Measurements from ENCODE around the gene CACNA2D3.

DNA sequence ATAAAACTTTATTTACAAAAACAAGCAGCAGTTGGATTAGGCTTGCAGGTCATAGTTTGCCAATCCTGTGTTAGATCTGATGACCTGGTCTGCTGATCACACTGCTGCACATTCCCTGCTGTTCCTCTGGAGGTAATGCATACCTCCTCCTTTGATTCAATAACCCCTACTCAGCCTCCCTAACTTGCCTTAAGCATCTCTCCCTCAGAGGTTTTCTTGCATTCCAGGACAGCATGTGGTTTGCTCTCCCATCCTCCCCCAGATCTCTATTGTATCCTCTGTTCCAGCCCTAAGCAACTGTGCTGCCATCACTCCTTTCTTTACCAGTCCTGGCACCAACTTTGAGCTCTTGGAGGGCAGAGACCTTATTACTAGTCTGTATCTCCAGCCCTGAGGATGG is 63.4 kb downstream of the CACNA2D3 start:
- no peak for TF ChIP-seq EZH2 (IDR thresholded peaks at IDR 0.05; ENCODE audit: borderline replicate concordance, low read length)
- TF ChIP-seq, protein P1, sequence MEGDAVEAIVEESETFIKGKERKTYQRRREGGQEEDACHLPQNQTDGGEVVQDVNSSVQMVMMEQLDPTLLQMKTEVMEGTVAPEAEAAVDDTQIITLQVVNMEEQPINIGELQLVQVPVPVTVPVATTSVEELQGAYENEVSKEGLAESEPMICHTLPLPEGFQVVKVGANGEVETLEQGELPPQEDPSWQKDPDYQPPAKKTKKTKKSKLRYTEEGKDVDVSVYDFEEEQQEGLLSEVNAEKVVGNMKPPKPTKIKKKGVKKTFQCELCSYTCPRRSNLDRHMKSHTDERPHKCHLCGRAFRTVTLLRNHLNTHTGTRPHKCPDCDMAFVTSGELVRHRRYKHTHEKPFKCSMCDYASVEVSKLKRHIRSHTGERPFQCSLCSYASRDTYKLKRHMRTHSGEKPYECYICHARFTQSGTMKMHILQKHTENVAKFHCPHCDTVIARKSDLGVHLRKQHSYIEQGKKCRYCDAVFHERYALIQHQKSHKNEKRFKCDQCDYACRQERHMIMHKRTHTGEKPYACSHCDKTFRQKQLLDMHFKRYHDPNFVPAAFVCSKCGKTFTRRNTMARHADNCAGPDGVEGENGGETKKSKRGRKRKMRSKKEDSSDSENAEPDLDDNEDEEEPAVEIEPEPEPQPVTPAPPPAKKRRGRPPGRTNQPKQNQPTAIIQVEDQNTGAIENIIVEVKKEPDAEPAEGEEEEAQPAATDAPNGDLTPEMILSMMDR (conservative IDR thresholded peaks at IDR 0.05 in 1 of 2, IDR thresholded peaks at IDR 0.05 in 1 of 2; ENCODE audit: extremely low read depth in 1 of 2, insufficient read depth in 1 of 2, low read depth in 1 of 2, low read length in 2 of 2), result no peak
